Measurements from ENCODE around the gene APEX1. TPM values are rescaled to one million over a fixed set of nuclear protein-coding genes. Genes with fewer than 3 reads are reported as not detected.

APEX1 gene
- 104 and 113 TPM in 2 replicates for total RNA-seq

GRCh38 chr14:20454516-20455354, at the start of gene APEX1, which contains the start of gene OSGEP:
Gene APEX1 (plus strand): TSS chr14:20455226. CDS start chr14:20455646, 420 bp downstream.
Gene OSGEP (minus strand): TSS chr14:20454812. CDS start chr14:20454683, 129 bp downstream.

DNA sequence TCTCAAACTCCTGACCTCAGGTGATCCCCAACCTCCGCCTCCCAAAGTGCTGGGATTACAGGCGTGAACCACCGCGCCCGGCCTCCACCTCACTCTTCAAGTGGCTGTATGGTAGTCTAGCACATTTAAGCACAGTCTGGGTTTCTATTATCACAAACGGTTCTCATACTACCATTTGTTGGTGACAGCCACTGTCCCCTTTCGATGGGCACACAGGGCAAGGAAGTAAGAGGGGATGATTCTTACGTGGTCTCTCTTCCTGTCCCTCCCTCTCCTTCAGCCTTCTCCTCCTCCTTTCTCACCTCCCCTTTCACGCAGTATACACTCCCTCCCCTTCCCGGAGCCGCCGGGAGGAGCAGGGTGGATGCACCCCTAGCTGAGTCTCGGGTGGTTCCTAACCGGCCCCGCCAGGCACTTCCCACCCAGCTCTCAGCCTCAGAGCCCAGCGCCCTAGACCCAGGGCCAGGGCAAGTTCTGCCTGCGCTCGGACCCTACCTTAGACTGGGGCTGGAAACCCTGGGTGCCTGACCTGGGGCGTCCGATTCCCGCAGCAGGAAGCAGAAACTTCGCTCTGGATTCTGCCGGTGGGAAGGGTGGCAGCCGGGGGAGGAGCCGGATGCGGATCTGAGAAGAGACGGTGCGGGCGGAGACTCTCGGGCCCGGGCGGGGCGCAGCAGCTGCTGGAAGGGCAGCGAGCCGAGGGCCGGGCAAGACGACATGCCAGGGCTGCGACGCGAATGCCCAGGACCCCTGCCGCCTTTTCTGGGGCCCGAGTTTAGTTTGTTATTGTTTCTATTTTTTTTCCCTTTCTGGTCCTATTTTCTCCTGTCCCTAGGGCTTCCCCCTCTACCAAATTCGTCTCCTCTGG, 41.9 kb upstream of the APEX1 start, which contains the start of gene TEP1:
Gene TEP1, minus strand, starts transcription at position 626 of the 868 bp plus-strand sequence. CDS start 5,062 bp downstream, outside the sequence.

DNA sequence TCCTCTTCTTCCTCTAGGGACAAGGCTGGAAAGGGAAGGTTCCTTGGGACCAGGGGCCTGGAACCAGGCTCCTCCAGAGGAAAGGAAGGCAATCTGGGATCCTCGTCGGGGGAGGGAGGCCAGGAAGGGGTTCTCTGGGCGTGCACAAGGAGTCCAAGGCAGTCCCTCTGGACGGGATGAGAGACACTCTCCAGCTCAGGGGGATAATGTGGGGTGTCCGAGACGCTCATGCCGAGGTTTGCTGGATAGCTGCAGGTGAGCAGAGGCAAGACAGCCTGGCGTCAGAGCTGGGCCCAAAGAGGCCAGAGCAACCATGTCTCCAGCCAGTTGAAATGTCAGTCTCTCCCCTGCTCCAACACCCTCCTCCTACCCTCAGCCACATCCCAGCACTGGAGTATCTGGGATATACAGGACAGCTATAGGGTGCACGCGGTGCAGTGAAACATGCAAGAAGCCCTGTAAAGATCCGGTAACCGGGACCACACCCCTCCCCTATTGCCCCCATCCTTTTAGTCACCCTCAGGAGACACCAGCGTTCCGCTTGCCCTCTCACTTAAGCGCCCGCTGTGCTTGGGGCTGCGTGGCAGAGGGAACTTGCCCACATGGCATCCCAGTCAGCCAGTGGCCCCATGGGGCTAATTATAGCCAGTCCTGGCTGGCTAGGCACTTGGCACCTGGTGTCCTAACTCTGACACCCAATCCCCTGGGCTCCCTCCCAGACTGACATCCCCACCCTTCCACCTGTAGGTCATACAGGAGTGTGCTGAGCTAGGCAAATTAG, 19.3 kb upstream of the APEX1 start, which contains the start of gene KLHL33:
Gene KLHL33, minus strand, starts transcription at position 585 of the 781 bp plus-strand sequence. Its CDS starts 355 bp downstream, at position 230.

GRCh38 chr14:20461225-20462141, 6.5 kb downstream of the APEX1 start, which contains the start of gene PIP4P1:
Gene PIP4P1 (minus strand): TSS chr14:20461434. CDS start chr14:20461325, 109 bp downstream.

DNA sequence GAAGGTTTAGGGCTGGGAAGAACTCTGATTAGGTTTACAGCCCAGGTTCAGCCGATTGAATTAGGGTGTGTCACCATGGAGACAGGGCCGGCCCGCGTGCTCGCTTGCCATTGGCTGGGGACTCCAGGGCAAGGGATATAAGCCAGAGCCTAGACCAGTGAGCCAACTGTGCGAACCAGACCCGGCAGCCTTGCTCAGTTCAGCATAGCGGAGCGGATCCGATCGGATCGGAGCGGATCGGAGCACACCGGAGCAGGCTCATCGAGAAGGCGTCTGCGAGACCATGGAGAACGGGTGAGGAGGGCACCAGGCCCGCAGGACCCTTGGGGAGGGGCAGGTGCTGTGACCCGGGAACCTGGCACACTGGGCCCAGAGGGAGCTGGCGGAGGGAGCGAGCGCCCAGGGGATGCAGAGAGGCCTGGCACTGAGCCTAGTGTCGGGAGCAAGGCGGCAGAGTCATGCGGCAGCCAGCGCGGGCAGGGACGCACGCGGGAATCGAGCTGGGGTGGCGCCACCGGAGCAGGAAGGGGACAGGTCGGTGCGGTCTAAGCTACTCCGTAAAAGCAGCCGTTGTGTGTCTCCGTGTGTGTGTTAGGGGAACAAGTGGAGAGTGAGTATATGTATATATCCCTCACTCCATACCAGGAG, 14.3 kb downstream of the APEX1 start, which contains the start of gene PNP:
Gene PNP, plus strand, starts transcription at position 165 of the 648 bp plus-strand sequence. Its CDS starts 119 bp downstream, at position 284.

Other genes starting within 250 kb of the APEX1 start
- not detected in 2 replicates for gene OR11H6, start 231.5 kb upstream of the APEX1 start, total RNA-seq
- gene OR11H7, start 226.2 kb upstream of the APEX1 start, total RNA-seq, result not detected in 2 replicates
- not detected in 2 replicates for gene OR11H4, start 215.9 kb upstream of the APEX1 start, total RNA-seq
- gene TTC5, start 149.3 kb upstream of the APEX1 start, total RNA-seq, result 26.0 and 79.2 TPM in 2 replicates
- 36.2 and 50.7 TPM in 2 replicates for gene CCNB1IP1, start 121.9 kb upstream of the APEX1 start, total RNA-seq
- gene PARP2, start 111.6 kb upstream of the APEX1 start, total RNA-seq, result 8.8 and 10.5 TPM in 2 replicates
- gene TEP1, start 41.7 kb upstream of the APEX1 start, total RNA-seq, result 12.3 and 18.2 TPM in 2 replicates
- not detected in 2 replicates for gene KLHL33, start 19.1 kb upstream of the APEX1 start, total RNA-seq
- gene OSGEP, start 414 bp upstream of the APEX1 start, total RNA-seq, result 44.8 and 46.2 TPM in 2 replicates
- 18.8 and 21.9 TPM in 2 replicates for gene PIP4P1, start 6.2 kb downstream of the APEX1 start, total RNA-seq
- 248 and 374 TPM in 2 replicates for gene PNP, start 14.2 kb downstream of the APEX1 start, total RNA-seq
- gene RNASE10, start 50.3 kb downstream of the APEX1 start, total RNA-seq, result 0.32 TPM in 1 of 2 replicates, not detected in the other
- not detected in 2 replicates for gene RNASE9, start 105.8 kb downstream of the APEX1 start, total RNA-seq
- not detected in 2 replicates for gene RNASE11, start 132.8 kb downstream of the APEX1 start, total RNA-seq
- gene RNASE12, start 136.2 kb downstream of the APEX1 start, total RNA-seq, result not detected in 2 replicates
- not detected in 2 replicates for gene OR6S1, start 186.5 kb downstream of the APEX1 start, total RNA-seq
- gene RNASE4, start 229.3 kb downstream of the APEX1 start, total RNA-seq, result 4.1 and 6.8 TPM in 2 replicates
- gene ANG, start 233.5 kb downstream of the APEX1 start, total RNA-seq, result 3.6 and 5.5 TPM in 2 replicates